CD4-positive, alpha-beta T cell treated with Interleukin-2 at 100 ng/mL for 4 hours (primary cell): Measurements from ENCODE around the gene NIN.
A peak's percentile ranks its signal among the peaks of the same experiment; 100 is the strongest.

Experiments
- DNase-seq: peaks from one replicate; pipeline ENCODE4 v3.0.0-alpha.2; 2020; ENCODE audit warnings: low spot score

The NIN gene

DNA sequence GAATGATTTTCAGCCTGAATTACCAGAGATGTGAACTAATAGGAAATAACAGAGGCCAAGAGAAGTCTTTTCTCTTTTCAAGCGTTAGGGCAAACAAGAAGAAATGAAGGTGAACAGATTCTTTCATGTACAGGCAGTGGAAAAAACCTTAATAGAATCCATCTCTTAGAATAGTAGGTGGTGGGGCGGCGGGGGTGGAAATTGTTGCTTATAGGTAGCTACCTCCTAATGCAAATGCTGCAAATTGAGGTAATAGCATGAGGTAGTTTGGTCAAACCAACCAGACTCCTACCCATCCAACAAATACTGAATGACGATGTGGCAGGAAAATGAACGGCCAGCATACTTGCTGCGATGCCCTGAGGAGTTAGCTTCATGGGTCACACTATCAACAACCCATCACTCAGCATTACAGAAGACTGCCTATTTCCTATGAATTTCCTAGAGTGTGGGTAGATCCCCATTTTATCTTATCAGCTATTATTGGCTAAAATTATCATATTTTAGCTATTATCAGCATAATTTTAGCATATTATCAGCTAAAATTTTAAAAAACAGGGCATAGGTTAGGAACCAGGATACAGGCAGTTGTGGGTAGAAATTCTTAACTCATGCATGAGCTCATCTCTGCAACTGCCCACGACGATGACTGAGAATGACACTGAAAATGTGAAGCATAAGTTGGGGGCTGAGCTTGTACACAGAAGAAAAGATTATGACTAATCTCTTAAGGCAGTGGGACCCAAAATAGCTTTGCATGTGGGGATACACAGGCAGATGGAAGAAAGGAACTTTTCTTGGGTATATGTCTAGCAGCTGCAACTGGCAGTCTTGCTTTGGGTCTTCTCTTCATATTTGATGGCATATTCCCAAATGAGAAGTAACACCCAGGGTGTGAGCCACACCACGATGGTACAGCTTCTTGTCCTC lies 68.7 kb downstream of the NIN start:
- no peak for DNase-seq

DNA sequence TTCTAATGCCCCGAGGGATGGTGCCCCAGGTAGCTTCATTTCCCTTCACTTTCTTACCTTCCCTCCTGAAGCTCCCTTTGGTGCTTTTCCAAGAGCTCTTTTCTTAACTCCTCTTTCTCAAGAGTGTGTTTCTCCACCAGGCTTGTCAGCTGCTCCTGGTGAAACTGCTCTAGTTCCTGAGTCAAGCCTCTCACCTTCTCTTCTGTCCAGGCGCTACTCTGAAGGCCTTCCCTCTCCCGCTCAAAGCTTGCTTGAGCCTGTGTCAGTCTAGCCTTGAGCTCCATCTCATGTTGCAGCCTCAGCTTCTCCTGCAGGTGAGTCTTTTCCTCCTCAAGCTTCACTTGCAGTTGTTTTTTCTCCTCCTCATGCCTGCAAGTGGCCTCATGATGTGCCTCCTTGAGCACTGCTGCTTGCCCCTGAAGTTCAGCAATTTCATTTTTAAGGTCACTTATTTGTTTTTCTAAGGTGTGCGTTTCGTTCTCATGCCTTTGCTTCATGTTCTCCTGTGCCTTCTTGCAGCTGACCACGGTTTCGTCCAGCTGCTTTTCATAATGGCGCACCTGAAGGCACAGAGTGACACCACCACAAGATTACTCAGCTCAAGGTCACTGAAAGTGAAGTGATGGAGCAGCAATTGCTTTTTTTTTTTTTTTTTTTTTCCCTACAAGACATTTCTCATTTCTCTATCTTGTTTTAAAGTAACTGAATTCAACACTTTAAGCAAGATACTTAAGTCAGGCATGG lies 71.0 kb downstream of the NIN start:
- no peak for DNase-seq

DNA sequence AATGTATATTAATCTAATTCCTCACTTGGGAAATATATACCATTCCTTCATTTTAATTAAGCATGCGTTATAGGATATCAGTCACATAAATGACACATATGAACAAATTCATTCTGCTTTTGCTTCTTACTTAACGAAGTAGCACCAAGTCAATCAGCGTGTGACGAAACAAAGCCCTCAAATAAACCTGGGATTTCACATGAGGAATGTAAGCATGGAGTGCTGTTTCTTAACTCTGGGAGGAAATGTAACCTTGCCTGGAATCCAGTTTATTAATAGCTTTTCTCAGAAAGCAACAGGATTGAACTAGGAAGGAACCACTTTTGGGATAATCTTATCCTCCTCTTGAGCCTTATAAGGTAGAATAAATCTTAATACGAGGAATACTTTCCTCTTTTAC lies 72.0 kb downstream of the NIN start:
- no peak for DNase-seq

DNA sequence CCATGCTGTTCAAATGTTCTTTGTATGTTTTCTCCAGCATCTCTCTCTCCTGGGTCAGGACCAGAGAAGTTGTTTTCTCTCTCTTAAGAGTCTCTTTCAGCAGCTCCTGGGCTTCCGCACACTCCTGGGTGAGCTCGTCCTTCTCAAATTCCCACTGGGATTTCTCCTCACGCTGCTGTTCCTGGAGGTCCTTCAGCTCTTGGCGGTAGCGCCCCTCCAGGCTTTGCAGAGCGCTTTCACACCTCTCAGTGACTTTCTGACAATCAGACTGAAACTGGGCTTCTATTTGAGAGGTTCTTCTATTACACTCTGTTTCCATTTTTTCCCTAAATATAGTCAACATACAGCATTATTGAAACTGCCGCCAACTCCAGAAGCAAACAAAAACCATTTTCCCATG lies 72.7 kb downstream of the NIN start:
- no peak for DNase-seq

DNA sequence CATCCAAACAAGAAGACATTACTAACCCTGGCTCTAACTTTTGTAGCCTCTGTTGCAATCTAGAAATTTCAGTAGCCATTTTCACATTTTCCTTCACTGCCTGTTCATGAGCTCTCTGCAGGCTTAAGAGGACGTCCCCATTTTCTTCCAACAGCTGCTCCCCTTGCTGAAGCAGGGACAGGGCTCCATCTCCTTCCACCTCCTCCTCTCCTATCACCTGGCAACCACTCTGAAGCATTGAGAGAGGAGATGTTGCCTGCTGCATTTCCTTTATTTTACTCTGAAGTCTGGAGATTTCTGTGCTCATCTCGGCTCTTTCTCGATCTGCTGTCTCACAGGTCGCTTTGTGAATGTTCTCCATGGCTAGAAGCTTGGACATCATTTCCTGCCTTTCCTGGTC lies 73.3 kb downstream of the NIN start:
- DNase-seq: no peak

DNA sequence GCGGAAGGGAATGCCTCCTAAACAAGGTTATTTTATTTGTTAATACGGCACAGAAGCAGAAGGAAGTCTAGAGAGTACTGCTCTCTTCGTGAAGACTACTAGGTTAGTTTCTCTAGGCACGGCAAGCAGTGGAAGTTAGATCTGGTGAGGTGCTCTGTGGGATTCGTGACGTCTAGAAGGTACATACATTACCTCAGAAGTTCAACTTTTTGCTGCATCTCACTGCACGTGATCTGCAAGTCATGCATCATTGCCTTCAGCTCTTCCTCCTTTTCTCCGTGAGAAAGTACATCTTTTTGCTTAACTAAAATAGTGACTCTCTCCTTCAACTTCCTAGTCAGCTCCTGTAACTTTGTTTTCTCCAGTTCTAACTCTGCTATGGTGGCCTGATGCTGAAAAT lies 74.7 kb downstream of the NIN start:
- DNase-seq: no peak

DNA sequence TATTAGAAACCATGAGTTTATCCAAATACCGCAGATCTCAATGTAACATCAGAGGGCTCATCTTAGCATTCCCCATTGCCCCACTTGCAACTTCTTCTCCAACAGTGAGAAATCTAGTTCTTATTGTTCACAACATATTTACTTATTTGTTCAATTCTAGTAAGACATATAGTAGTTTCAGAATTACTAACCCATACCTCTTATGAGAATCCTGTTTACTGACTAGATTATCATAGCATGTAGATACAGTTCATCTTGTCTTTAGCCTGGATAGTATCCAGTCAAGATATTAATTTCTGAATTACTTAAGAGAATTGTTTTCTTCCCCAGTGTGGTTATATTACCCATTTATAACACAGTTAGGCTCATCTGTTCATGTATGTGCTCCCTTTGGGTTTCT lies 80.6 kb downstream of the NIN start:
- no peak for DNase-seq

DNA sequence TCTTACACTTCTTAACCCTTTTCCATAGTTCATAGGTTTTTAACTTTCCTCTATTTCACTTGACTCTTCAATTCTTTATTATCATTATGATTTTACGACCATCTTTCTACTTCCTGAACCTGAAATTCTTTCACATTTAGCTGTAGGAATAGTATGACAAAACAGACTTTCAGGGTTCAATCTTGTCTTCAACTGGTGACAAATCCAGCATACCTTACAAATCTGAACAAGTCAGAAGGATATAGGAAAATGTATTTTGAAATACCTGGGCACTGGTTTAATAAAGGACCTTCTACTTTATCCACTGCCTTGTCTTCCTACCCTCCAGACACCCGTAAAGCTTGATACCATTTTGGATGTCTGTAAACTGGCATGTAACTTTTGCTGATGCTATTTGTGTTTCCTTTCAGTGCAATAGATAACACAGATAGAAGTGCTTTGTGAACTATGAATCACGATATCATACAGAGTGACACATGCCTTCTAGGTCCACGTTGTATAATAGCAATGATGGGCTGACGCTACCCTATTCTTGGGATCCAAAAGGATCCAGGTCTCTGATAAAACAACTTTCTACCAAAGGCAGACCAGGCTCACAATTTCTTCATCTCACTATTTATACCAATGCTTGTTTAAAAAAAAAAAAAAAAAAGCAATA lies 85.4 kb downstream of the NIN start:
- no peak for DNase-seq

DNA sequence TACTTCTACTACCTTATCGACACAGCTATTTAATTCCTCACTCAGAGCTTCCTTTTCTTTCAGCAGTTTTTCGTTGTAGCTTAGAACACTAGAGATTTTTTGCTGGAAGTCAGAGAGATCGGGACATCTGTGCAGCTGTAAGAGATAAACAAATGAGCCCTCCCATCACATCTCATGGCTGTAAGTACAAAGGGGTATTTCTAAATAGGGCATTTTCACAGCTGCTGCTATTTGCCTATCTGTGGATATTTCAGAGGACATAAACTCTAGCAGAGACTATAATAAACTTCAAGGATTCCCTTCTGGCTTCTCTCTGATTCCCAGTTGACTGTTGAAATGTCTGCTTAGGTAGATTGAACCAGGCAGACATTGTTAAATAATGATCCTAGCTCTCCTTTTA lies 86.7 kb downstream of the NIN start:
- DNase-seq: no peak

DNA sequence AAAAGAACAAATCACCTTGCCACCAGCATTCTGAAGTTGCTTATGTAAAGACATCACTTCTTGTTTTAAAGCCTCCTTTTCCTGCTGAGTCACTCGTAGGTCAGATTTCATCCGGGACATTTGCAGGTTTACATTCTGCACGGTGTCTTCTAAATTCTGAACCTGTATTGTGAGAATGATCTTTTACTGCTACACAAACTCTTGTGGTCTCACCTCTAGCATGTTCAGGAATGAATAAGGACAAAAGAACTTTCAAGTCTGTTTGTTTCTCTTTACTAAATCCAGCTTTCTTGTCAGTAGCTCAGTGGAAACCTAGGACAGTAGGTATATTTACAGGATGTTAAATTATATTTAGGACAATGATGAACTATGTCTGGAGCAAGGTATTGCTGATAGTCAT lies 89.4 kb downstream of the NIN start:
- DNase-seq: peak; percentile 27

DNA sequence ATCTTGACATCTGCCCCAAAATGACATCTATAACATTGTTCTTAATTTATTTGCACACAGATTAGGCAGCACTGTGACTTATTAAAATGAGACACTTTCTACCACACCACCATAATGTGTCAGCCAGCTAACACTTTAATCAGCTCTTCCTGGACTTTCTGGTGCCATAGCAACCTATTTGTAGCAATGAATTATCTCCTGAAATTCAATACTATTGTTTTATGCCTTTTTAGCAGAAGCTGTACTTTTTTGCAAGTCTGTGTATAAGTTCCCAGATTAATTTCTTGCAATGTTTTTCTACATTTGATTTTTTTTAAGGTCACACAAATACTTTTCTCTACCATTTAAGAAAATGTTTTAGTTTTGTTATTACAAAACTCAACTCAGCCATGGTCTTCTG lies 90.1 kb downstream of the NIN start:
- no peak for DNase-seq

DNA sequence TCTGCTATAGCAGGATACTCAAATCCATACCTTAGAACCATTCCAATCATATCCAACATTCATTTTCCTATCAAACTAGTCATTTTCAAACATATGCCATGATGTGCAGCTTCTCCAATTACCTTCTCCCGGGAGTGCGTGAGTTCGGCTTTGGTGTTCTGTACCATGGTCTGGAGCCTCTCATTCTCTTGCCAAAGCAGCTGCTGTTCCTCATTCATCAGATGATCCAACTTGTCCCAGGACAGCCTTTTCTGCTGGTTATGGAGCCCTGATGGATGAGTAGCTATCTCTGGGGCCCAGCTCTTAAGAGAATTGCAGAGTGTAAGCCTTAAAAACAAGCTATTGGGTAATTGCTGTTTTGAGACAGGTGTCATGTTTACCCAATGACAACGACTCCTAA lies 91.8 kb downstream of the NIN start:
- no peak for DNase-seq

DNA sequence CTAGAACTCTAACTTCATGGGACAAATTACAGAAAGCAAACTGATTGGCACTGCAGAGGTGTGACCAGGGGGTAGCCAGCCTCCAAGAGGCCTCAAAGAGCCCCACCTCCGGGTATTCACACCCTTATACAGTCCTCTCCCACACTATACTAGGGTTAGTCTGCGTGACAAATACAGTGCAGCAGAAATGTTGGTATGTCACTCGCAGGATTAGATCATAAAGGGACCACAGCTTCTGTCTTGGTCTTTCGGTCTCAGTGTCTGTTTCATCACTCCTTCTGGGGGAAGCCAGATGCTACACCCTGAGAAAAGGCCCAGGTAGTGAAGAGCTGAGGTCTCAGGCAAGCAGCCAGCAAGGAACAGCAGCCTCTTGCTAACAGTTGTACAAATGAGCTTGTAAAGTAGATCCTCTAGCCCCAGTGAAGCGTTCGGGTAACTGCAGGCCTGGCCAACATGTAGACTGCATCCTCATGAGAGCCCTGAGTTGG lies 94.0 kb downstream of the NIN start:
- peak; percentile 39 for DNase-seq

DNA sequence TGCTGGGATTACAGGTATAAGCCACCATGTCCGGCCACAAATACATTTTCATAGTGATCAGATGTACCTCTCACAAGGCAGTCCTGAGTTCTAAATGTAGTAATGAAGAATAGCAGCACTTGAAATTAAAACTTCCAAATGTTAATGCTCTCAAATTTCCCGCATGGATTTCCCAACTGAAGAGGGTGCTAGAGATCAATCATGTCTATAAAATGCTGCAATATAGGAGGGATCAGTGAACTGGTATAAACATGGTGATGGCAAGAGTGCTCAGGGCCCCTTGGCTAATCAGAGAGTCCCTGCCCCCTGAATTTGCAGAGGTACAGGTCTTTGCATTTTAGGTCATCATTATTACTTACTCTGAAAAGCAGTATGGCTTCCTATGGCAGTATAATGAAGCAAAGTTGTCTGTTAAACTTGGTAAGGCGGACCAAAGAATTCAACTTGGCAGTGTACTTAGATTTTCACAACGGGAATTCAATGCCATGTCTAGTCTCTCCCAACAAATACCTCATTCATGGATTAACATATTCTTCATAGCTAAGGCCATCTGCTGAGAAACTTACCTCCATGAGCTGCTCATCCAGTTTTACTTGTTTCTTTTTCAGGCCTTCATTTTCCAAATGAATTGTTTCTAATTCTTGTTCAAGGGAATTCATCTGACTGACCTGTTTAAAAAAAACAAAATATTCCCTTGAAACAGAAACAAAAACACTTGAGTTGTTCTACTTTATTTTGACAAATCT lies 95.8 kb downstream of the NIN start:
- DNase-seq: no peak

DNA sequence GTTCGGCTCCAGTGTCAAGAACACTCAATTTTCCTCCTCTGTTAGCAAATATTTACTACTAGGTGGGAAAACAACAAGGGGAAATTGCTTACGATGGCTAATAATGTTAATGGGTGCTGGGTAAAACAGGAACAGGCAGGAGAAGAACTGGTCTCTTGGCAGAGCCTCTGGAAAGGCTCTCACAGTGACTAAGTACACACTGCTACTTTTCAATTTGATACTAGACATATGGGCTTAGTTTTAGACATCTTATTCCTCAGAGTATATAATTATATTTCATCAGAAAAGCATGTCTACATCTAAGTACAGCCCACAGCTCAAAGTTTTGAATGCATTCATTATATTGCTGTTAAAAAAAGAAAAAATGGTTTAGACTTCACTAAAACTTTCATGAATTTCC lies 97.5 kb downstream of the NIN start:
- no peak for DNase-seq

DNA sequence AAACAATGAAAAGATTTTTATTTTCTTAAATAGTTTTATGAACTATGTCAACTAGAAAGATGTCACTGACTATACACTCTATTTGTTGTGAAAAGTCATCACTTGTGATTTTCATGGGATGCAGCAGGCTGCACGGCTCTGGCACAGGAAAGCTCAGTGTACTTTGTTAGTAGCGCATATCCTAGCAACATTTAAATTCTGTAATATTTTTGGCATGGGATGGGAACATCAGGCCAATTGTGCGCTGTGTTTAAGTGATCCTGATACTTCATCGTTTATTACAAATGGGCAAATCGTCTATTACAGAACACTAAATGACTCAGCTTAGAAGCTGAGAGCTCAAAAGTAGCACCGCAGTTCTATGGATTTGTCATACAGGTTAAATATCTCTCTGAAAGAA lies 102.1 kb downstream of the NIN start:
- no peak for DNase-seq

DNA sequence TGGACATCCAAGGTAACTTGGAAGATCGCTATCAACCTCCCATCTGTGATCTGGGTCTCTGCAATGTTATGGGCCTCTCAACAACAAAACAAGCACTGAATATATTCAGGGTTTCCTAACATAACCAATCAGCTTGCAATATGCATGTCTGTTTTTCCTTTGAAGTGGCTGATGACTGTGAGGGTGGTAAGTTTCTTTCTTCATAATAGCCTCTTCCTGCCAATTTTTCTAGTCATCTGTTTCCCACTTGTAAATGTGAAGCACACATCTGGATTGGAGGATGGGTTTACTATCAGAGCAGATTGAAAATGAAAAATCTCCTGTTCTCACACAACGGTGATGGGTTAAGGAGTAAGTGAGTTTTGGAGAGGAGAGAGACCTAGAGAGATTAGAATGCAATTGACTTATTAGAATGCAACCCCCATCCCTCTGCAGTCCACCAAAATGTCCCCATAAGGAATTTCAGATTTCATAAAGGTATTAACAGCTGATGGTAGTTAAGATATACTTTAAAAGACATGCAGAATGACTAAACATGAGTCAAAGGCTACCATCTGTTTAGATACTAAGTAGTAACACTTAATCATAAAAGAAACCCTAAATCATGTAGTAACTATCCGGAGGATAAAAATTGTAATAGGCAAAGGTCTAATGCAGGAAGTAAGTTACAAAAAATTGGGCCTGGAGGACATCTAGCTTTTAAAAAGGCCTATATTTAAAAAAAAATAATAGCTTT lies 104.4 kb downstream of the NIN start:
- DNase-seq: peak; percentile 60

DNA sequence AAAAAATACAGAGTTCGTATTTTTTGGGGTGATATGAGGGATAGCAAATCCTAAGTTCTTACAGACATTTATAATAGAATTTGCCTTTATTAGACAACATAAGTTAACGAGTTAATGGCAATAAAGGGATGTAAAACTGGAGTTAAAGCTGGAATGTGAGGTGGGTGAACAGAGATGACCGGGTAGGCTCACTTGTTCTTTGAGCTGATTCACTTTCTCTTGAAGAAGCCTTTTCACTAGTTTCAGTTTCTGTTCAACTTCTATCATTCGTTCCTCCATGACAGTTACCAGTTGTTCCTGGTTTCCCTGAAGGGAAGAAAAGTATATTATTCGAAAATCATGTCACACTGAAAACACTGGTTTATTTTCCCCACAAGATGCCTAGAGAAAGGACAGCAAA lies 105.2 kb downstream of the NIN start:
- DNase-seq: no peak

DNA sequence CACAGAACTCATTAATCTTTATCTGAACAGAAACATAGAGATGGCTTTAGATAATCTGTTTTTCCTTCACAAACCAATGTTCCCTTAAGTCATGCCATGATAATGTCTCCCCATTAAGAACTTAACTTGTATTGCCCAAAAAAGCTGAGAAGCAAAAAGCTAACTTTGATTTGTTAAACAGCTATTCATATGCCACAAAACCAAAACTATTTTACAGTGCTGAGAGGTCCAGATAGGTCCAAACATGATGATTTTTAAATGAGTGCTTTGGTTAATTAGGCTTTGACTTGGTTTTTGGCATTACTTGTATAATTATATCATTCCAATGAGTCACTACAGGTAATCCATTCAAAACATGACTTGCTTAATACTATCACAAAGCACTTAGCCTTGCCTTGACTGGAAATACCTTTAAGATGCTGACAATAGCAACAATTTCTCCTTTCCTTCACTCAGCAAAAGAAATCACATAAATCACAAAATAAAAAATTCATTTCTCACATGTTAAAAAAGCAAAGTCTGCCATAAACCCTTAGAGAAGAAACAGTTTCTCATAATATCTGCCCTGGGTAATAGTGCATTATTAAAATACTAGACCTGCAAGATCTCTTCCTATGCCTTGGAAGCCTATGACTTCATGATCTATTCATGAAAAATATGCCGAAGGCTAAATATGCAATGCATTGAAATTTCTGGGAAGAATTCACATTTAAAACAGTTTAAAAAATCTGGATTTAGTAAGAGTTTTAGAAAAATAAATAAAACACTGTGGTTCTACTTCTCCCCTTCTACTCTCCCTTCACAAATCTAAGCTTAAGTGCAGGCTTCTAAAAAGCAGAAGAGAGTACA lies 110.8 kb downstream of the NIN start:
- no peak for DNase-seq

DNA sequence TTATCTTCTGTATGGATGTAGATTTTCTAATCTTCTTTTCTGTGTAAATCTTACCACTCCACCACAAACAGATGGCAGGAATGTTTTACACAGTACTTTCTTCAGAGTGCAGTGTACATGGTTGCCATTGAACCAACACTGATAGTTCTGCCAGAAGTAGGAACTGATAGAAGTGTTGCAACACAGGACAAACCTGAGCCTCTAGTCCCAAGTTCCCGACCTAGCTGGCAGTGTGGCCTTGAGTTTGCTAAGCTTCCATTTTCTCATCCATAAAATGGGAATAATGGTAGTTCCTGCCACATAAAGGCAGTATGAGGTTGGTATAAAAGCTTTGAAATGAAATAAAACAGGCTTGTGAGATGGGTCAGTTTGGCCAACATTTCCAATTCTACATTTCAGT lies 112.0 kb downstream of the NIN start:
- DNase-seq: no peak
